ENCODE measurements around the gene DYNLRB1.

The DYNLRB1 gene

GRCh38 chr20:34579191-34579978 lies 63.2 kb downstream of the DYNLRB1 start:
- DNase-seq (ENCODE audit: low spot score) = no peak

- no peak for DNase-seq (ENCODE audit: low spot score)
Observed at GRCh38 chr20:34579979-34580940, 64.0 kb downstream of the DYNLRB1 start.

- no peak for DNase-seq (ENCODE audit: low spot score)
Observed at GRCh38 chr20:34581341-34582184, 65.3 kb downstream of the DYNLRB1 start.

GRCh38 chr20:34582221-34582620 lies 66.0 kb downstream of the DYNLRB1 start:
- no peak for DNase-seq (ENCODE audit: low spot score)

GRCh38 chr20:34582911-34583310 lies 66.7 kb downstream of the DYNLRB1 start:
- DNase-seq (ENCODE audit: low spot score) = no peak

- DNase-seq (ENCODE audit: low spot score) = no peak
Observed at GRCh38 chr20:34583544-34583943, 67.3 kb downstream of the DYNLRB1 start.

- no peak for DNase-seq (ENCODE audit: low spot score)
Observed at GRCh38 chr20:34585019-34585418, 68.8 kb downstream of the DYNLRB1 start.

- DNase-seq (ENCODE audit: low spot score) = no peak
Observed at GRCh38 chr20:34586488-34587163, 70.4 kb downstream of the DYNLRB1 start.
